ENCODE data around the gene PXDN.
"Not testable (repeated sequence)": the region's sequence is repeated elsewhere in the genome, so short reads cannot be mapped to it uniquely, and the experiment has no call there.

Gene PXDN

DNA sequence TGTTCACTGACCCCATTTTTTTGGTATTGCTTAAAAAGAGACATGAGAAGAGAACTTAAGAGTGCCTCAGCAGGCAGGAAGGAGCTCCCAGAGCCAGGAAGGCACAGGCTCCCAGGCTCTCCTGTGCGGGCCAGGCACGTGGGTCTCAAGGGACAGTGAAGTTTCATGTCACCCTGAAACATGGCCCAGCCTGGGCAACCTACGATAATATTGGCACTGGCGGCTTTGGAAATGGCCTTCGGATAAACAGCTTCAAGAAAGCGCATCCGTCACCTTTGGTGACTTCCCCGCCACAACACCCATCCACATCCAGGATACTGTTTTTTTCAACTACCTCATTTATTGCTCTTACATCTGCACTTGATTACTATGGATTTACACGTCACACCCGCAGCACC lies 30.5 kb downstream of the PXDN start:
- peaks cover 17% of the 10 kb centered on the region for H3K4me1 ChIP-seq (ENCODE audit: control insufficient read depth, insufficient read depth, low read length)
- H3K9ac ChIP-seq (ENCODE audit: low read depth, low read length), result no peak overlapping the region
- H3K36me3 ChIP-seq (ENCODE audit: insufficient read depth, low read length), result peaks cover 5% of the 10 kb centered on the region
- no peak overlapping the region for H3K4me2 ChIP-seq (ENCODE audit: low read length)
- no peaks in the 10 kb centered on the region for H3K9me3 ChIP-seq (replicated peaks; ENCODE audit: low read length)
- H3K27me3 ChIP-seq (ENCODE audit: control insufficient read depth, insufficient read depth, low read length), result no peaks in the 10 kb centered on the region
- H3K4me3 ChIP-seq (ENCODE audit: low read length), result no peak overlapping the region

GRCh38 chr2:1713142-1713838 lies 31.0 kb downstream of the PXDN start:
- no peaks in the 10 kb centered on the region for H3K9me3 ChIP-seq (replicated peaks; ENCODE audit: low read length)
- no peak overlapping the region for H3K9ac ChIP-seq (ENCODE audit: low read depth, low read length)
- H3K4me1 ChIP-seq (ENCODE audit: control insufficient read depth, insufficient read depth, low read length), result peaks cover 23% of the 10 kb centered on the region
- no peak overlapping the region for H3K4me3 ChIP-seq (ENCODE audit: low read length)
- no peaks in the 10 kb centered on the region for H3K27me3 ChIP-seq (ENCODE audit: control insufficient read depth, insufficient read depth, low read length)
- peaks cover 5% of the 10 kb centered on the region for H3K36me3 ChIP-seq (ENCODE audit: insufficient read depth, low read length)
- no peak overlapping the region for H3K4me2 ChIP-seq (ENCODE audit: low read length)

GRCh38 chr2:1709946-1710560 lies 34.3 kb downstream of the PXDN start:
- H3K27me3 ChIP-seq (ENCODE audit: control insufficient read depth, insufficient read depth, low read length), result no peaks in the 10 kb centered on the region
- peaks cover 37% of the 10 kb centered on the region for H3K4me1 ChIP-seq (ENCODE audit: control insufficient read depth, insufficient read depth, low read length)
- H3K4me2 ChIP-seq (ENCODE audit: low read length), result no peak overlapping the region
- no peak overlapping the region for H3K4me3 ChIP-seq (ENCODE audit: low read length)
- H3K9ac ChIP-seq (ENCODE audit: low read depth, low read length), result no peak overlapping the region
- H3K9me3 ChIP-seq (replicated peaks; ENCODE audit: low read length), result no peaks in the 10 kb centered on the region
- no peaks in the 10 kb centered on the region for H3K36me3 ChIP-seq (ENCODE audit: insufficient read depth, low read length)

DNA sequence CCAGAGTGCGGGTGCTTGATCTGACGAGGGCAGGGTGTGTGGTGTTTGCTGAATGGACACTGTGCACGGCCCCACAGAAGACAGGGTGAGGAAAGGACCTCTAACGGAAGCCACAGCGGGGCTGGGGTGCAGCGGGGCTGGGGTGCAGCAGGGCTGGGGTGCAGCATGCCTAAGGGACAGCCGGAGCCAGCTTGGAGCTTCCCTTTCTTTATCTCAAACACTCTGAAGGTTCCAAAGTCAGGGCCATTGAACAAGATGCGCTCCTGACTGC lies 35.0 kb downstream of the PXDN start:
- peaks cover 37% of the 10 kb centered on the region for H3K4me1 ChIP-seq (ENCODE audit: control insufficient read depth, insufficient read depth, low read length)
- H3K4me3 ChIP-seq (ENCODE audit: low read length), result no peak overlapping the region
- peak overlapping the region; percentile 78 for H3K9ac ChIP-seq (ENCODE audit: low read depth, low read length)
- H3K4me2 ChIP-seq (ENCODE audit: low read length), result no peak overlapping the region
- no peaks in the 10 kb centered on the region for H3K27me3 ChIP-seq (ENCODE audit: control insufficient read depth, insufficient read depth, low read length)
- H3K36me3 ChIP-seq (ENCODE audit: insufficient read depth, low read length), result no peaks in the 10 kb centered on the region
- H3K9me3 ChIP-seq (replicated peaks; ENCODE audit: low read length), result no peaks in the 10 kb centered on the region

DNA sequence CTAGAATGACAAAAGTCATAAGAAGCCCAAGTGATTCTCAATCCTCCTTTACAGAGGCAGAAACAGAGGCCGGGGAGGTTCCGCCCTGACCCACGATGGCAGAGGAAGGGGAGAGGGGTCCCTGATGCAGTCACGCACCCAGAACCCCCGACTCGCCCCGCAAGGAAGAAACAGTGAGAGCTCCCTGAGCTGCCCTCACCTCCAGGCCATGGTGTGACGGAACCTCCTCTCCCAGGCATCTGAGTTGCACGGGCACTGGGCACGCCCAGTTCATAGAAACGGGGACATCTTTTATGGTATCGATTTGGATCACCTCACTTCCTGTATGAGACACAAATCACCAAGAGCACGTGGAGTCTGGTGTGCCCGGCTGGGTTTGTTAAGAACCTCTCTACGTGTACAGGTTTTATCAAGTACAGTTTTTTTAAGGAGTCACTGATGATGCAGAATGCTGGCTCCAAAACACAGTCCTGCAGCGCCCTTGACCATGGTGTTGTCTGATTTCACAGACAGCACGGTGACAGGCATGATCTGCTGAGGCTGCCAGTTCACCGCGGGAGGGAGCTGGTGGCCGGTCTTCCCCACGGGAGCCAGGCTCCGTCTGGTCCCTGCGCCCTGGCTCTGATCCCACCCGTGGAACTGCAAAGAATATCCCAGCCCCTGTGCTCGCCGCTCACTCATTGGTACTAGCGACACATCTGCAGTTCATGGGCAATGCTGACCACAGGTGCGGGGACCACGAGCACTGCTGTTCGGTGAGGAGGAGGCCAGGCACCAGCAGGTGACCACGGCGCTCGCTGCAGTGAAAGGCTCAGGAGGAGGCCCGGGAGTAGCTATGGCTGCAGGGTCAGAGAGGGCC lies 35.6 kb downstream of the PXDN start:
- peak overlapping the region; percentile 24 for H3K4me3 ChIP-seq (ENCODE audit: low read length)
- no peaks in the 10 kb centered on the region for H3K9me3 ChIP-seq (replicated peaks; ENCODE audit: low read length)
- peaks cover 35% of the 10 kb centered on the region for H3K4me1 ChIP-seq (ENCODE audit: control insufficient read depth, insufficient read depth, low read length)
- H3K9ac ChIP-seq (ENCODE audit: low read depth, low read length), result peak overlapping the region; percentile 78
- no peaks in the 10 kb centered on the region for H3K36me3 ChIP-seq (ENCODE audit: insufficient read depth, low read length)
- H3K4me2 ChIP-seq (ENCODE audit: low read length), result peak overlapping the region; percentile 71
- no peaks in the 10 kb centered on the region for H3K27me3 ChIP-seq (ENCODE audit: control insufficient read depth, insufficient read depth, low read length)

DNA sequence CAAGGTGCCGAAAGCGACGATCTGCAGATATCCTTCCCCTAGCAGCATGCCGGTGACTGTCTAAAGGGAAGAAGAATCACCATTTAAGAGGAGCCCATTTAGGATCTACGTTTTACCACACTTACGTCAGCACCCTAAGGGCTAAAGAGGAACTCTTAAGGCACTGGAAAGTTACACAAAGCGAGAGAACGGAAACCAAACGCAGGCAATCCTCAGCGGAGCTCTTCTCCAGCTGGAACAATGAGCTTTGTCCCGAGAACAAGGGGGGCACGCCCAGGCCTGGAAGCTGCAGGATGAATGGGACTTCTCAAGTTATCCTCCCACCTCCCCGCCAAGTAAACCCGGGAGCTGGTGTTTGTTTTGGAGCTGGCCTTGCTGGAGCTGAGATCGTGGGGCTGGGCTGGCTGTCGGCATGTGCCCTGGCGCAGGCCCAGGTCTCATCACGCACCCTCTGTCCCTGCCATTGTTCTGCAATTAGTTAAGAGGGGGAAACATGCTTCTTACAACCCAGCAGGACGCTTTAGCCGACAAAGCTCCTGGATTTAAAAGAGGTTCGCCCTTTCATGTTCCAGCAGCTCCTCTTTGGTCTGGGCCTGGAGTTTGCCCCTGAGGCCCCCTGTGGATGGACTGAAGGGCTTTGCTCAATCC lies 36.4 kb downstream of the PXDN start:
- H3K27me3 ChIP-seq (ENCODE audit: control insufficient read depth, insufficient read depth, low read length), result no peaks in the 10 kb centered on the region
- no peaks in the 10 kb centered on the region for H3K9me3 ChIP-seq (replicated peaks; ENCODE audit: low read length)
- peak overlapping the region; percentile 71 for H3K4me2 ChIP-seq (ENCODE audit: low read length)
- H3K4me1 ChIP-seq (ENCODE audit: control insufficient read depth, insufficient read depth, low read length), result peaks cover 35% of the 10 kb centered on the region
- peak overlapping the region; percentile 24 for H3K4me3 ChIP-seq (ENCODE audit: low read length)
- no peaks in the 10 kb centered on the region for H3K36me3 ChIP-seq (ENCODE audit: insufficient read depth, low read length)
- H3K9ac ChIP-seq (ENCODE audit: low read depth, low read length), result peak overlapping the region; percentile 78

- H3K4me3 ChIP-seq (ENCODE audit: low read length); H3K9ac ChIP-seq (ENCODE audit: low read depth, low read length); H3K27me3 ChIP-seq (ENCODE audit: control insufficient read depth, insufficient read depth, low read length); H3K4me2 ChIP-seq (ENCODE audit: low read length); H3K36me3 ChIP-seq (ENCODE audit: insufficient read depth, low read length); H3K9me3 ChIP-seq (replicated peaks; ENCODE audit: low read length): not testable (repeated sequence)
- H3K4me1 ChIP-seq (ENCODE audit: control insufficient read depth, insufficient read depth, low read length), result peaks cover 42% of the 10 kb centered on the region
These were observed 38.0 kb downstream of the PXDN start for GRCh38 chr2:1706089-1706841.

DNA sequence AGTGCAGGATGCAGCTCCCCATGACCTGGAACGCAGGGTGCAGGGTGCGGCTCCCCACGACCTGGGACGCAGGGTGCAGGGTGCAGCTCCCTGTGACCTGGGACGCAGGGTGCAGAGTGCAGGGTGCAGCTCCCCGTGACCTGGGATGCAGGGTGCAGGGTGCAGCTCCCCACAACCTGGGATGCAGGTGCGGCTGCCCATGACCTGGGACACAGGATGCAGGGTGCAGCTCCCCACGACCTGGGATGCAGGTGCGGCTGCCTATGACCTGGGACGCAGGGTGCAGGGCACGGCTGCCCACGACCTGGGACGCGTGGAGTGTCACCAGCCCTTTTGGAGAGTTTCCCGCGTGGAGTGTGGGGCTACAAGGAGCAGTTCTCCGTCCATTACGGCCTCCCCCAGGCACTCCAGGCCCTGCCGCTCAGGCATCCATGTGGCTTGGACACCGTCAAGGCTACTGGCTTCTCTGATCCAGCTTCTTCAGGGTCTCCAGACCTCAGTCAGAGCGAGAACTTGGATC lies 38.7 kb downstream of the PXDN start:
- no peak overlapping the region for H3K9ac ChIP-seq (ENCODE audit: low read depth, low read length)
- H3K27me3 ChIP-seq (ENCODE audit: control insufficient read depth, insufficient read depth, low read length), result no peaks in the 10 kb centered on the region
- no peaks in the 10 kb centered on the region for H3K9me3 ChIP-seq (replicated peaks; ENCODE audit: low read length)
- no peaks in the 10 kb centered on the region for H3K36me3 ChIP-seq (ENCODE audit: insufficient read depth, low read length)
- H3K4me2 ChIP-seq (ENCODE audit: low read length), result no peak overlapping the region
- no peak overlapping the region for H3K4me3 ChIP-seq (ENCODE audit: low read length)
- H3K4me1 ChIP-seq (ENCODE audit: control insufficient read depth, insufficient read depth, low read length), result peaks cover 42% of the 10 kb centered on the region

GRCh38 chr2:1704631-1705556 lies 39.4 kb downstream of the PXDN start:
- no peak overlapping the region for H3K4me2 ChIP-seq (ENCODE audit: low read length)
- H3K36me3 ChIP-seq (ENCODE audit: insufficient read depth, low read length), result no peaks in the 10 kb centered on the region
- H3K4me3 ChIP-seq (ENCODE audit: low read length), result no peak overlapping the region
- H3K9ac ChIP-seq (ENCODE audit: low read depth, low read length), result no peak overlapping the region
- no peaks in the 10 kb centered on the region for H3K9me3 ChIP-seq (replicated peaks; ENCODE audit: low read length)
- H3K4me1 ChIP-seq (ENCODE audit: control insufficient read depth, insufficient read depth, low read length), result peaks cover 42% of the 10 kb centered on the region
- no peaks in the 10 kb centered on the region for H3K27me3 ChIP-seq (ENCODE audit: control insufficient read depth, insufficient read depth, low read length)

GRCh38 chr2:1702186-1702565 lies 42.1 kb downstream of the PXDN start:
- H3K9me3 ChIP-seq (replicated peaks; ENCODE audit: low read length), result no peaks in the 10 kb centered on the region
- no peak overlapping the region for H3K4me3 ChIP-seq (ENCODE audit: low read length)
- no peak overlapping the region for H3K9ac ChIP-seq (ENCODE audit: low read depth, low read length)
- no peak overlapping the region for H3K4me2 ChIP-seq (ENCODE audit: low read length)
- peaks cover 36% of the 10 kb centered on the region for H3K4me1 ChIP-seq (ENCODE audit: control insufficient read depth, insufficient read depth, low read length)
- no peaks in the 10 kb centered on the region for H3K36me3 ChIP-seq (ENCODE audit: insufficient read depth, low read length)
- no peaks in the 10 kb centered on the region for H3K27me3 ChIP-seq (ENCODE audit: control insufficient read depth, insufficient read depth, low read length)
